Measurements from ENCODE around the gene CHCHD4. TPM values are rescaled to one million over a fixed set of nuclear protein-coding genes. Genes with fewer than 3 reads are reported as not detected.

The CHCHD4 gene
- total and polyA plus RNA-seq, 2 experiments from 2014 or later, result 31.1 to 39.2 TPM

DNA sequence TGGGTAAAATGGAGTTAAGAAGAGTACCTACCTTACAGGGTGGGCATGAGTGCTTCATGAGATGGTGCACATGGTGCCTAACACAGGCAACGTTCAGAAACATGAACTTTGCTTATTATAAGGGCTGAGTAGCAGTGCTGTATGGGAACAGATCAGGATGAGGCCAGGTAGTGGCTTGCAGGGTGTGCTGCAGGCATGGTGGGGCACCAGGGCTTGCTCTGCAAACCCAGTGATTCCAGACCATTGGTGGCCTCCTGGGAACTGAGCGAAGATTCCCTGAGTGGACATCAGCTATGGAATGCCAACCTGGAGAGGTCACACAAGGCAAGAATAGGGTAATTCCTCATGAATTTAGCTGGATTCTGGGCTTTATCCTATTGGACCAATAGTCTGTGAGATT lies 16.0 kb upstream of the CHCHD4 start:
- no peak overlapping the region for H2AFZ ChIP-seq
- H3K4me1 Mint-ChIP-seq, result peaks cover 9% of the 10 kb centered on the region
- H3K79me2 ChIP-seq (replicated peaks; ENCODE audit: insufficient read depth), result no peaks in the 10 kb centered on the region
- H3K4me3 ChIP-seq, result no peak overlapping the region
- peaks cover 4% of the 10 kb centered on the region for H3K36me3 ChIP-seq (ENCODE audit: insufficient read depth)
- H3K4me3 Mint-ChIP-seq, result no peak overlapping the region
- H3K4me2 ChIP-seq, result no peak overlapping the region
- no peaks in the 10 kb centered on the region for H3F3A ChIP-seq (replicated peaks; ENCODE audit: low read depth)
- H3K4me1 ChIP-seq (ENCODE audit: insufficient read depth), result 0 out of 2 replicates have a peak, but pooled peaks cover 4% of the 10 kb centered on the region
- TF ChIP-seq, protein P1, sequence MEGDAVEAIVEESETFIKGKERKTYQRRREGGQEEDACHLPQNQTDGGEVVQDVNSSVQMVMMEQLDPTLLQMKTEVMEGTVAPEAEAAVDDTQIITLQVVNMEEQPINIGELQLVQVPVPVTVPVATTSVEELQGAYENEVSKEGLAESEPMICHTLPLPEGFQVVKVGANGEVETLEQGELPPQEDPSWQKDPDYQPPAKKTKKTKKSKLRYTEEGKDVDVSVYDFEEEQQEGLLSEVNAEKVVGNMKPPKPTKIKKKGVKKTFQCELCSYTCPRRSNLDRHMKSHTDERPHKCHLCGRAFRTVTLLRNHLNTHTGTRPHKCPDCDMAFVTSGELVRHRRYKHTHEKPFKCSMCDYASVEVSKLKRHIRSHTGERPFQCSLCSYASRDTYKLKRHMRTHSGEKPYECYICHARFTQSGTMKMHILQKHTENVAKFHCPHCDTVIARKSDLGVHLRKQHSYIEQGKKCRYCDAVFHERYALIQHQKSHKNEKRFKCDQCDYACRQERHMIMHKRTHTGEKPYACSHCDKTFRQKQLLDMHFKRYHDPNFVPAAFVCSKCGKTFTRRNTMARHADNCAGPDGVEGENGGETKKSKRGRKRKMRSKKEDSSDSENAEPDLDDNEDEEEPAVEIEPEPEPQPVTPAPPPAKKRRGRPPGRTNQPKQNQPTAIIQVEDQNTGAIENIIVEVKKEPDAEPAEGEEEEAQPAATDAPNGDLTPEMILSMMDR (conservative IDR thresholded peaks at IDR 0.05; ENCODE audit: low read depth in 2 of 2), result no peak
- TF ChIP-seq, protein P2, sequence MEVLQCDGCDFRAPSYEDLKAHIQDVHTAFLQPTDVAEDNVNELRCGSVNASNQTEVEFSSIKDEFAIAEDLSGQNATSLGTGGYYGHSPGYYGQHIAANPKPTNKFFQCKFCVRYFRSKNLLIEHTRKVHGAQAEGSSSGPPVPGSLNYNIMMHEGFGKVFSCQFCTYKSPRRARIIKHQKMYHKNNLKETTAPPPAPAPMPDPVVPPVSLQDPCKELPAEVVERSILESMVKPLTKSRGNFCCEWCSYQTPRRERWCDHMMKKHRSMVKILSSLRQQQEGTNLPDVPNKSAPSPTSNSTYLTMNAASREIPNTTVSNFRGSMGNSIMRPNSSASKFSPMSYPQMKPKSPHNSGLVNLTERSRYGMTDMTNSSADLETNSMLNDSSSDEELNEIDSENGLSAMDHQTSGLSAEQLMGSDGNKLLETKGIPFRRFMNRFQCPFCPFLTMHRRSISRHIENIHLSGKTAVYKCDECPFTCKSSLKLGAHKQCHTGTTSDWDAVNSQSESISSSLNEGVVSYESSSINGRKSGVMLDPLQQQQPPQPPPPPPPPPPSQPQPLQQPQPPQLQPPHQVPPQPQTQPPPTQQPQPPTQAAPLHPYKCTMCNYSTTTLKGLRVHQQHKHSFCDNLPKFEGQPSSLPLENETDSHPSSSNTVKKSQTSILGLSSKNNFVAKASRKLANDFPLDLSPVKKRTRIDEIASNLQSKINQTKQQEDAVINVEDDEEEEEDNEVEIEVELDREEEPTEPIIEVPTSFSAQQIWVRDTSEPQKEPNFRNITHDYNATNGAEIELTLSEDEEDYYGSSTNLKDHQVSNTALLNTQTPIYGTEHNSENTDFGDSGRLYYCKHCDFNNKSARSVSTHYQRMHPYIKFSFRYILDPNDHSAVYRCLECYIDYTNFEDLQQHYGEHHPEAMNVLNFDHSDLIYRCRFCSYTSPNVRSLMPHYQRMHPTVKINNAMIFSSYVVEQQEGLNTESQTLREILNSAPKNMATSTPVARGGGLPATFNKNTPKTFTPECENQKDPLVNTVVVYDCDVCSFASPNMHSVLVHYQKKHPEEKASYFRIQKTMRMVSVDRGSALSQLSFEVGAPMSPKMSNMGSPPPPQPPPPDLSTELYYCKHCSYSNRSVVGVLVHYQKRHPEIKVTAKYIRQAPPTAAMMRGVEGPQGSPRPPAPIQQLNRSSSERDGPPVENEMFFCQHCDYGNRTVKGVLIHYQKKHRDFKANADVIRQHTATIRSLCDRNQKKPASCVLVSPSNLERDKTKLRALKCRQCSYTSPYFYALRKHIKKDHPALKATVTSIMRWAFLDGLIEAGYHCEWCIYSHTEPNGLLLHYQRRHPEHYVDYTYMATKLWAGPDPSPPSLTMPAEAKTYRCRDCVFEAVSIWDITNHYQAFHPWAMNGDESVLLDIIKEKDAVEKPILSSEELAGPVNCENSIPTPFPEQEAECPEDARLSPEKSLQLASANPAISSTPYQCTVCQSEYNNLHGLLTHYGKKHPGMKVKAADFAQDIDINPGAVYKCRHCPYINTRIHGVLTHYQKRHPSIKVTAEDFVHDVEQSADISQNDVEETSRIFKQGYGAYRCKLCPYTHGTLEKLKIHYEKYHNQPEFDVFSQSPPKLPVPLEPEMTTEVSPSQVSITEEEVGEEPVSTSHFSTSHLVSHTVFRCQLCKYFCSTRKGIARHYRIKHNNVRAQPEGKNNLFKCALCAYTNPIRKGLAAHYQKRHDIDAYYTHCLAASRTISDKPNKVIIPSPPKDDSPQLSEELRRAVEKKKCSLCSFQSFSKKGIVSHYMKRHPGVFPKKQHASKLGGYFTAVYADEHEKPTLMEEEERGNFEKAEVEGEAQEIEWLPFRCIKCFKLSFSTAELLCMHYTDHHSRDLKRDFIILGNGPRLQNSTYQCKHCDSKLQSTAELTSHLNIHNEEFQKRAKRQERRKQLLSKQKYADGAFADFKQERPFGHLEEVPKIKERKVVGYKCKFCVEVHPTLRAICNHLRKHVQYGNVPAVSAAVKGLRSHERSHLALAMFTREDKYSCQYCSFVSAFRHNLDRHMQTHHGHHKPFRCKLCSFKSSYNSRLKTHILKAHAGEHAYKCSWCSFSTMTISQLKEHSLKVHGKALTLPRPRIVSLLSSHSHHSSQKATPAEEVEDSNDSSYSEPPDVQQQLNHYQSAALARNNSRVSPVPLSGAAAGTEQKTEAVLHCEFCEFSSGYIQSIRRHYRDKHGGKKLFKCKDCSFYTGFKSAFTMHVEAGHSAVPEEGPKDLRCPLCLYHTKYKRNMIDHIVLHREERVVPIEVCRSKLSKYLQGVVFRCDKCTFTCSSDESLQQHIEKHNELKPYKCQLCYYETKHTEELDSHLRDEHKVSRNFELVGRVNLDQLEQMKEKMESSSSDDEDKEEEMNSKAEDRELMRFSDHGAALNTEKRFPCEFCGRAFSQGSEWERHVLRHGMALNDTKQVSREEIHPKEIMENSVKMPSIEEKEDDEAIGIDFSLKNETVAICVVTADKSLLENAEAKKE (CRISPR knock-in tag; IDR thresholded peaks at IDR 0.05), result no peak
- TF ChIP-seq ZNF114 (CRISPR knock-in tag; IDR thresholded peaks at IDR 0.05), result no peak
- no peak for TF ChIP-seq EZH2phosphoT487 (IDR thresholded peaks at IDR 0.05; ENCODE audit: unreplicated experiment)
- no peak for TF ChIP-seq NANOG (IDR thresholded peaks at IDR 0.05; ENCODE audit: borderline replicate concordance)
- no peak for TF ChIP-seq CREB1 (CRISPR knock-in tag; IDR thresholded peaks at IDR 0.05; ENCODE audit: low read depth)
- no peak for TF ChIP-seq STAT1 (IDR thresholded peaks at IDR 0.05; ENCODE audit: unreplicated experiment)
- TF ChIP-seq, protein P3, sequence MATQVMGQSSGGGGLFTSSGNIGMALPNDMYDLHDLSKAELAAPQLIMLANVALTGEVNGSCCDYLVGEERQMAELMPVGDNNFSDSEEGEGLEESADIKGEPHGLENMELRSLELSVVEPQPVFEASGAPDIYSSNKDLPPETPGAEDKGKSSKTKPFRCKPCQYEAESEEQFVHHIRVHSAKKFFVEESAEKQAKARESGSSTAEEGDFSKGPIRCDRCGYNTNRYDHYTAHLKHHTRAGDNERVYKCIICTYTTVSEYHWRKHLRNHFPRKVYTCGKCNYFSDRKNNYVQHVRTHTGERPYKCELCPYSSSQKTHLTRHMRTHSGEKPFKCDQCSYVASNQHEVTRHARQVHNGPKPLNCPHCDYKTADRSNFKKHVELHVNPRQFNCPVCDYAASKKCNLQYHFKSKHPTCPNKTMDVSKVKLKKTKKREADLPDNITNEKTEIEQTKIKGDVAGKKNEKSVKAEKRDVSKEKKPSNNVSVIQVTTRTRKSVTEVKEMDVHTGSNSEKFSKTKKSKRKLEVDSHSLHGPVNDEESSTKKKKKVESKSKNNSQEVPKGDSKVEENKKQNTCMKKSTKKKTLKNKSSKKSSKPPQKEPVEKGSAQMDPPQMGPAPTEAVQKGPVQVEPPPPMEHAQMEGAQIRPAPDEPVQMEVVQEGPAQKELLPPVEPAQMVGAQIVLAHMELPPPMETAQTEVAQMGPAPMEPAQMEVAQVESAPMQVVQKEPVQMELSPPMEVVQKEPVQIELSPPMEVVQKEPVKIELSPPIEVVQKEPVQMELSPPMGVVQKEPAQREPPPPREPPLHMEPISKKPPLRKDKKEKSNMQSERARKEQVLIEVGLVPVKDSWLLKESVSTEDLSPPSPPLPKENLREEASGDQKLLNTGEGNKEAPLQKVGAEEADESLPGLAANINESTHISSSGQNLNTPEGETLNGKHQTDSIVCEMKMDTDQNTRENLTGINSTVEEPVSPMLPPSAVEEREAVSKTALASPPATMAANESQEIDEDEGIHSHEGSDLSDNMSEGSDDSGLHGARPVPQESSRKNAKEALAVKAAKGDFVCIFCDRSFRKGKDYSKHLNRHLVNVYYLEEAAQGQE (IDR thresholded peaks at IDR 0.05; ENCODE audit: unreplicated experiment), result no peak
- TF ChIP-seq, protein P4, sequence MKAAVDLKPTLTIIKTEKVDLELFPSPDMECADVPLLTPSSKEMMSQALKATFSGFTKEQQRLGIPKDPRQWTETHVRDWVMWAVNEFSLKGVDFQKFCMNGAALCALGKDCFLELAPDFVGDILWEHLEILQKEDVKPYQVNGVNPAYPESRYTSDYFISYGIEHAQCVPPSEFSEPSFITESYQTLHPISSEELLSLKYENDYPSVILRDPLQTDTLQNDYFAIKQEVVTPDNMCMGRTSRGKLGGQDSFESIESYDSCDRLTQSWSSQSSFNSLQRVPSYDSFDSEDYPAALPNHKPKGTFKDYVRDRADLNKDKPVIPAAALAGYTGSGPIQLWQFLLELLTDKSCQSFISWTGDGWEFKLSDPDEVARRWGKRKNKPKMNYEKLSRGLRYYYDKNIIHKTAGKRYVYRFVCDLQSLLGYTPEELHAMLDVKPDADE (IDR thresholded peaks at IDR 0.05), result no peak
- no peak for TF ChIP-seq POLR2AphosphoS5 (IDR thresholded peaks at IDR 0.05; ENCODE audit: low read depth)
- TF ChIP-seq EZH2 (IDR thresholded peaks at IDR 0.05; ENCODE audit: low read depth, unreplicated experiment), result no peak
- peaks cover 2% of the 10 kb centered on the region for H3K27me3 Mint-ChIP-seq (ENCODE audit: insufficient read depth, low read depth, poor library complexity)
- H3K36me3 Mint-ChIP-seq (ENCODE audit: low read depth), result peaks cover 37% of the 10 kb centered on the region
- ATAC-seq, result no peak
- H3K27ac Mint-ChIP-seq, result no peak overlapping the region
- no peak overlapping the region for H3K27ac ChIP-seq (ENCODE audit: low read depth)
- DNase-seq (ENCODE audit: low spot score), result no peak
- no peaks in the 10 kb centered on the region for H3K27me3 ChIP-seq (ENCODE audit: insufficient read depth)
- H3K9me3 Mint-ChIP-seq, result no peaks in the 10 kb centered on the region
- no peaks in the 10 kb centered on the region for H3K9me2 ChIP-seq (ENCODE audit: insufficient read depth)
- no peaks in the 10 kb centered on the region for H4K20me1 ChIP-seq (replicated peaks; ENCODE audit: insufficient read depth)

All from GM23338 (cell line).